ENCODE results near the gene FBXO8. TPM values are rescaled to one million over a fixed set of nuclear protein-coding genes. Genes with fewer than 3 reads are reported as not detected.

Gene FBXO8
- polyA plus RNA-seq, 2 of the 4 experiments (the other 2 are of a cell fraction) = 10.3 to 19.5 TPM

DNA sequence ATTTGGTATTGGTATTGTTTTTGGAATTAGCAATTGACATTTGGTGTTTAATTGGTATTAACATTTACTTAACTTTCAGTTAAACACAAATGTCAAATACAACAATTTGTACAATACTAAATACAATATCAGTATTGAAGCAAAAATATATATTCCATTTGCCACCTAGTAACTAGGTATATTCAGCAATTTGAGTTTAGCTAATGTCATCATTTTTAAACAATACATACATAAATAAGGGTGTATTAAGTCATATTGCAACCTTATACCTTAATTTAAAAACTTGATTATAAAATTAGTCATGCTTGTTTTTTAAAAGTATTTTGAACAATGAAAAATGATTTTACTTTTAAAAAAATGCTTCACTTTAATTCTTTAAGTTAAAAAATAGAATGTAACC, 53.3 kb downstream of the FBXO8 start:
- DNase-seq (ENCODE audit: low read depth in 1 of 2, low spot score in 1 of 2) = no peak
- ChIA-PET POLR2A (no interaction called here), CTCF (interaction anchor here (0.7 kb wide), 1 partner anchor 13 kb away, joined by 3 read pairs; no protein-coding TSS in a partner anchor)
- no peaks in the 10 kb centered on the region for H3K9me3 ChIP-seq
- FAIRE-seq = no peak
- H3K4me1 ChIP-seq = no peaks in the 10 kb centered on the region
- no peak for TF ChIP-seq HOXA7 (CRISPR knock-in tag; IDR thresholded peaks at IDR 0.05)
- TF ChIP-seq BCL3 (IDR thresholded peaks at IDR 0.05) = no peak
- no peak for TF ChIP-seq RARB (CRISPR knock-in tag; IDR thresholded peaks at IDR 0.05)
- no peak for TF ChIP-seq POLR2AphosphoS2 (conservative IDR thresholded peaks at IDR 0.05; ENCODE audit: low read length)
- no peak for TF ChIP-seq RCOR1 (IDR thresholded peaks at IDR 0.05; ENCODE audit: low read depth, low read length)
- no peak for TF ChIP-seq MAZ (IDR thresholded peaks at IDR 0.05; ENCODE audit: borderline replicate concordance, low read depth, low read length)
- TF ChIP-seq EP300 (IDR thresholded peaks at IDR 0.05) = no peak
- TF ChIP-seq MAX (IDR thresholded peaks at IDR 0.05) = no peak
- TF ChIP-seq TFCP2L1 (CRISPR knock-in tag; IDR thresholded peaks at IDR 0.05) = no peak
- no peak for TF ChIP-seq GATA3 (IDR thresholded peaks at IDR 0.05; ENCODE audit: borderline replicate concordance)
- no peak for TF ChIP-seq ZSCAN20 (CRISPR knock-in tag; IDR thresholded peaks at IDR 0.05)
- TF ChIP-seq EHMT2 (IDR thresholded peaks at IDR 0.05; ENCODE audit: low read depth) = no peak
- H3K4me2 ChIP-seq = no peak overlapping the region
- ATAC-seq = no peak
- no peak overlapping the region for H3K27ac ChIP-seq
- H3K4me3 ChIP-seq = no peak overlapping the region

DNA sequence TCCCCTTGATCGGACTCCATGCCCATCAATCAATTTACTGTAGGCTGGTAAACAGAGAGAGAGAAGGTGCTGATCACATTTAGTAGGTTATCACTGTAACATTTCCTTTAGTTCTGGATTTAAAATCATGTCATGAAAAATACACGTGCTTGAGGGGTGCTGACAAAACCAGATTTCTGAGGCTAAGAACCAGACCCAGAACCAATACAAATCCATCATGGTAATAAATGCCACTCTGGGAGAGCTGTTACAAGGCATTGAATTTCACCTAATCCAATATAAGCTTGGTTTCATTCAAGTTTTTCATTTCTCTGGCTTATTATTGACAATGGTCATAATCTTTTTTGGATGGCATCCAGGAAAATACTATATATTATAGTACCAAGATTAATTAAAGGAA, 54.5 kb downstream of the FBXO8 start:
- TF ChIP-seq JUNB (IDR thresholded peaks at IDR 0.05) (no peak), ESRRA (IDR thresholded peaks at IDR 0.05; ENCODE audit: borderline replicate concordance, low read length) (no peak), HEYL (CRISPR knock-in tag; IDR thresholded peaks at IDR 0.05) (no peak), HOXB13 (CRISPR knock-in tag; IDR thresholded peaks at IDR 0.05; ENCODE audit: low read depth) (no peak), SMC3 (IDR thresholded peaks at IDR 0.05) (no peak), ZNF302 (CRISPR knock-in tag; IDR thresholded peaks at IDR 0.05) (no peak), CBX2 (IDR thresholded peaks at IDR 0.05; ENCODE audit: borderline replicate concordance, low read depth) (no peak), RAD21 (conservative IDR thresholded peaks at IDR 0.05 in 1 of 2, IDR thresholded peaks at IDR 0.05 in 1 of 2) (no peak)
- POLR2A ChIA-PET = no interaction called here
- FAIRE-seq = no peak

GRCh38 chr4:174225349-174226049, 58.0 kb downstream of the FBXO8 start:
- Histone ChIP-seq H3K9me3 (no peaks in the 10 kb centered on the region), H3K4me2 (no peak overlapping the region), H3K4me1 (no peaks in the 10 kb centered on the region), H3K4me3 (no peak overlapping the region), H3K27ac (no peak overlapping the region)
- no peak for DNase-seq (ENCODE audit: low read depth in 1 of 2, low spot score in 1 of 2)
- no peak for FAIRE-seq
- ChIA-PET CTCF (no interaction called here), POLR2A (no interaction called here)
- WGBS (ENCODE audit: missing lambda C conversion rate) = 91% methylated on average over 9 of the region's 9 CpGs
- ATAC-seq = no peak
- TF ChIP-seq FOSL2 (IDR thresholded peaks at IDR 0.05) (no peak), FOSL2 (CRISPR knock-in tag; IDR thresholded peaks at IDR 0.05) (no peak), NR3C1 (IDR thresholded peaks at IDR 0.05) (no peak), ZC3H11A (IDR thresholded peaks at IDR 0.05) (no peak), POLR2AphosphoS2 (conservative IDR thresholded peaks at IDR 0.05; ENCODE audit: low read length) (no peak), NFE2L2 (conservative IDR thresholded peaks at IDR 0.05; ENCODE audit: low read length) (no peak), HMGXB4 (CRISPR knock-in tag; IDR thresholded peaks at IDR 0.05; ENCODE audit: borderline replicate concordance) (no peak), JUNB (IDR thresholded peaks at IDR 0.05) (no peak), ELK1 (IDR thresholded peaks at IDR 0.05; ENCODE audit: low read depth, low read length) (no peak), PHF8 (IDR thresholded peaks at IDR 0.05; ENCODE audit: borderline replicate concordance, low read depth) (no peak), EP300 (IDR thresholded peaks at IDR 0.05) (no peak), BHLHE40 (IDR thresholded peaks at IDR 0.05; ENCODE audit: low read depth, low read length) (no peak), RARB (CRISPR knock-in tag; IDR thresholded peaks at IDR 0.05) (no peak), MAFK (IDR thresholded peaks at IDR 0.05; ENCODE audit: partially characterized antibody) (no peak)
- TF ChIP-seq, protein P1, sequence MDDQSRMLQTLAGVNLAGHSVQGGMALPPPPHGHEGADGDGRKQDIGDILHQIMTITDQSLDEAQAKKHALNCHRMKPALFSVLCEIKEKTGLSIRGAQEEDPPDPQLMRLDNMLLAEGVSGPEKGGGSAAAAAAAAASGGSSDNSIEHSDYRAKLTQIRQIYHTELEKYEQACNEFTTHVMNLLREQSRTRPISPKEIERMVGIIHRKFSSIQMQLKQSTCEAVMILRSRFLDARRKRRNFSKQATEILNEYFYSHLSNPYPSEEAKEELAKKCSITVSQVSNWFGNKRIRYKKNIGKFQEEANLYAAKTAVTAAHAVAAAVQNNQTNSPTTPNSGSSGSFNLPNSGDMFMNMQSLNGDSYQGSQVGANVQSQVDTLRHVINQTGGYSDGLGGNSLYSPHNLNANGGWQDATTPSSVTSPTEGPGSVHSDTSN (IDR thresholded peaks at IDR 0.05) = no peak

More for the DNA sequence above, 54.5 kb downstream of the FBXO8 start:
- no peak for DNase-seq (ENCODE audit: low read depth in 1 of 2, low spot score in 1 of 2)
- Histone ChIP-seq H3K4me2 (no peak overlapping the region), H3K27ac (no peak overlapping the region), H3K9me3 (no peaks in the 10 kb centered on the region), H3K4me3 (no peak overlapping the region), H3K4me1 (no peaks in the 10 kb centered on the region)
- CTCF ChIA-PET = interaction anchor here (0.6 kb wide), 1 partner anchor 135 kb away, joined by 3 read pairs; no protein-coding TSS in a partner anchor
- no peak for ATAC-seq
- 85% methylated on average over 2 of the region's 2 CpGs for WGBS (ENCODE audit: missing lambda C conversion rate)
